WTC11 (cell line): ENCODE data around the gene PHB1. TPM values are rescaled to one million over a fixed set of nuclear protein-coding genes. Genes with fewer than 3 reads are reported as not detected.

Source experiments
- ATAC-seq: fragments of 200-7000 bp; cut with Tn5 transposase; 2 replicates; pipeline ENCODE4 v1.10.0; 2021; ENCODE audit warnings: mild to moderate bottlenecking, moderate library complexity
- CTCF ChIA-PET: fragments of 300-600 bp; sonication (Branson Sonifier 250); formaldehyde crosslinking; loops from one replicate; lab custom pipeline; 2021; ENCODE audit warnings: antibody characterized with exemption; lab: Charles Lee
- POLR2A ChIA-PET: fragments of 350-600 bp; sonication (Branson Sonifier 250); formaldehyde crosslinking; loops from one replicate; lab custom pipeline; 2021; ENCODE audit warnings: antibody characterized with exemption; lab: Charles Lee
- DNase-seq: peaks from one replicate; pipeline ENCODE4 v3.0.0; 2021; ENCODE audit warnings: low spot score
- H3K27ac Mint-ChIP-seq: 2 replicates; pipeline ENCODE4 v1.8.0; 2021; ENCODE audit warnings: mixed read lengths
- H3K27me3 Mint-ChIP-seq: 2 replicates; pipeline ENCODE4 v1.8.0; 2021; ENCODE audit warnings: low read depth, mild to moderate bottlenecking, moderate library complexity, mixed read lengths
- H3K36me3 Mint-ChIP-seq: 2 replicates; pipeline ENCODE4 v1.8.0; 2021; ENCODE audit warnings: mixed read lengths
- H3K4me1 Mint-ChIP-seq: 2 replicates; pipeline ENCODE4 v1.8.0; 2022; ENCODE audit warnings: mixed read lengths
- H3K4me3 Mint-ChIP-seq: 2 replicates; pipeline ENCODE4 v1.8.0; 2021; ENCODE audit warnings: mild to moderate bottlenecking, moderate library complexity, mixed read lengths
- H3K9me3 Mint-ChIP-seq: 2 replicates; pipeline ENCODE4 v1.8.0; 2021; ENCODE audit warnings: mixed read lengths
- CREM ChIP-seq: sonication (generic); formaldehyde crosslinking; IDR thresholded peaks from 2 replicates; pipeline ENCODE4 v1.8.1; 2022; ENCODE audit warnings: mild to moderate bottlenecking, missing genetic modification reagents, moderate library complexity
- GABPB1 ChIP-seq: sonication (generic); formaldehyde crosslinking; IDR thresholded peaks from 2 replicates; pipeline ENCODE4 v1.8.1; 2023; ENCODE audit warnings: mild to moderate bottlenecking, missing genetic modification reagents
- JAZF1 ChIP-seq: fragments of 250-450 bp; sonication (Bioruptor Pico); IDR thresholded peaks from 2 replicates; pipeline ENCODE4 v1.9.0; 2021; ENCODE audit warnings: moderate library complexity, mild to moderate bottlenecking, inconsistent platforms
- RORB ChIP-seq: fragments of 250-450 bp; sonication (Bioruptor Pico); IDR thresholded peaks from 2 replicates; pipeline ENCODE4 v1.9.0; 2021; ENCODE audit warnings: mild to moderate bottlenecking
- TEAD1 ChIP-seq: sonication (generic); formaldehyde crosslinking; IDR thresholded peaks from 2 replicates; pipeline ENCODE4 v1.8.0; 2022; ENCODE audit warnings: mild to moderate bottlenecking, missing genetic modification reagents
- ZNF138 ChIP-seq: sonication (generic); formaldehyde crosslinking; conservative IDR thresholded peaks from 2 replicates; pipeline ENCODE4 v1.8.1; 2022; ENCODE audit warnings: mild to moderate bottlenecking, moderate library complexity, missing genetic modification reagents
- ZNF317 ChIP-seq: sonication (generic); formaldehyde crosslinking; IDR thresholded peaks from 2 replicates; pipeline ENCODE4 v1.8.1; 2023; ENCODE audit warnings: low read depth, mild to moderate bottlenecking, moderate library complexity, missing genetic modification reagents, borderline replicate concordance
- total RNA-seq: library from RNA; stranded (reverse); gene quantifications from 3 replicates; pipeline ENCODE4 v1.2.3, GENCODE V29; 2021
- TF ChIP-seq, protein P1 (sequence below): sonication (generic); formaldehyde crosslinking; IDR thresholded peaks from 2 replicates; pipeline ENCODE4 v1.8.1; 2023; ENCODE audit warnings: mild to moderate bottlenecking, missing genetic modification reagents, borderline replicate concordance
- TF ChIP-seq, protein P2 (sequence below): fragments of 250-450 bp; sonication (Bioruptor Pico); conservative IDR thresholded peaks from 2 replicates; pipeline ENCODE4 v1.9.0; 2021; ENCODE audit warnings: mild to moderate bottlenecking
- TF ChIP-seq, protein P3 (sequence below): sonication (generic); formaldehyde crosslinking; IDR thresholded peaks from 2 replicates; pipeline ENCODE4 v1.8.0; 2022; ENCODE audit warnings: mild to moderate bottlenecking, missing genetic modification reagents
- TF ChIP-seq, protein P4 (sequence below): sonication (generic); formaldehyde crosslinking; IDR thresholded peaks from 2 replicates; pipeline ENCODE4 v1.8.1; 2022; ENCODE audit warnings: low read depth, missing genetic modification reagents, borderline replicate concordance
- TF ChIP-seq, protein P5 (sequence below): sonication (generic); formaldehyde crosslinking; IDR thresholded peaks from 2 replicates; pipeline ENCODE4 v1.8.1; 2022; ENCODE audit warnings: missing genetic modification reagents, borderline replicate concordance
- TF ChIP-seq, protein P6 (sequence below): sonication (generic); formaldehyde crosslinking; IDR thresholded peaks from 2 replicates; pipeline ENCODE4 v1.8.0; 2022; ENCODE audit warnings: mild to moderate bottlenecking, missing genetic modification reagents
- TF ChIP-seq, protein P7 (sequence below): sonication (generic); formaldehyde crosslinking; IDR thresholded peaks from 2 replicates; pipeline ENCODE4 v1.8.1; 2022; ENCODE audit warnings: mild to moderate bottlenecking, missing genetic modification reagents, moderate library complexity, borderline replicate concordance
- TF ChIP-seq, protein P8 (sequence below): sonication (generic); formaldehyde crosslinking; IDR thresholded peaks from 2 replicates; pipeline ENCODE4 v1.8.1; 2022; ENCODE audit warnings: mild to moderate bottlenecking, moderate library complexity, missing genetic modification reagents
- TF ChIP-seq, protein P9 (sequence below): fragments of 250-450 bp; sonication (Bioruptor Pico); IDR thresholded peaks from 2 replicates; pipeline ENCODE4 v1.8.0; 2021; ENCODE audit warnings: mild to moderate bottlenecking

Gene PHB1
- total RNA-seq, 1 experiment from 2014 or later: 375 TPM

DNA sequence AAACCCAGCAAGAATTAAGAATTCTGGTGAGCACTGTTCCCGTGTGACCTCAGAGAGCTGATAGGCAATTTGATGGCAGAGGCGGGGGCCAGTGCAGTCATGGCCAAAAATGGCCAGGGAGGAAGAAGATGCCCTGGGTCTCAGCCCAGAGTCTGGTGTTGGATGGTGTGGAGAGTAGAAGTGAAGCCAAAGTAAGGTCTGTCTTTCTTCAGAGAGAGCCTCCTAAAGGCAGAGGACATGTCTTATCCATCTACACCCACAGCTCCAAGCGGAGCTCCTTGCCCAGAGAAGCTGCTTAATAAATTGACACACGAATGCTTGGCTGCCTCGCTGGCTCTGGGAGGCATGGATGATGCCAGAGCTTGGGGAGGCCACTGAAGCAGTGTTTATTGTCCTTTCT lies 32.9 kb downstream of the PHB1 start (continued):
- TF ChIP-seq, protein P1, sequence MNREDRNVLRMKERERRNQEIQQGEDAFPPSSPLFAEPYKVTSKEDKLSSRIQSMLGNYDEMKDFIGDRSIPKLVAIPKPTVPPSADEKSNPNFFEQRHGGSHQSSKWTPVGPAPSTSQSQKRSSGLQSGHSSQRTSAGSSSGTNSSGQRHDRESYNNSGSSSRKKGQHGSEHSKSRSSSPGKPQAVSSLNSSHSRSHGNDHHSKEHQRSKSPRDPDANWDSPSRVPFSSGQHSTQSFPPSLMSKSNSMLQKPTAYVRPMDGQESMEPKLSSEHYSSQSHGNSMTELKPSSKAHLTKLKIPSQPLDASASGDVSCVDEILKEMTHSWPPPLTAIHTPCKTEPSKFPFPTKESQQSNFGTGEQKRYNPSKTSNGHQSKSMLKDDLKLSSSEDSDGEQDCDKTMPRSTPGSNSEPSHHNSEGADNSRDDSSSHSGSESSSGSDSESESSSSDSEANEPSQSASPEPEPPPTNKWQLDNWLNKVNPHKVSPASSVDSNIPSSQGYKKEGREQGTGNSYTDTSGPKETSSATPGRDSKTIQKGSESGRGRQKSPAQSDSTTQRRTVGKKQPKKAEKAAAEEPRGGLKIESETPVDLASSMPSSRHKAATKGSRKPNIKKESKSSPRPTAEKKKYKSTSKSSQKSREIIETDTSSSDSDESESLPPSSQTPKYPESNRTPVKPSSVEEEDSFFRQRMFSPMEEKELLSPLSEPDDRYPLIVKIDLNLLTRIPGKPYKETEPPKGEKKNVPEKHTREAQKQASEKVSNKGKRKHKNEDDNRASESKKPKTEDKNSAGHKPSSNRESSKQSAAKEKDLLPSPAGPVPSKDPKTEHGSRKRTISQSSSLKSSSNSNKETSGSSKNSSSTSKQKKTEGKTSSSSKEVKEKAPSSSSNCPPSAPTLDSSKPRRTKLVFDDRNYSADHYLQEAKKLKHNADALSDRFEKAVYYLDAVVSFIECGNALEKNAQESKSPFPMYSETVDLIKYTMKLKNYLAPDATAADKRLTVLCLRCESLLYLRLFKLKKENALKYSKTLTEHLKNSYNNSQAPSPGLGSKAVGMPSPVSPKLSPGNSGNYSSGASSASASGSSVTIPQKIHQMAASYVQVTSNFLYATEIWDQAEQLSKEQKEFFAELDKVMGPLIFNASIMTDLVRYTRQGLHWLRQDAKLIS (CRISPR knock-in tag): no peak
- TF ChIP-seq, protein P2, sequence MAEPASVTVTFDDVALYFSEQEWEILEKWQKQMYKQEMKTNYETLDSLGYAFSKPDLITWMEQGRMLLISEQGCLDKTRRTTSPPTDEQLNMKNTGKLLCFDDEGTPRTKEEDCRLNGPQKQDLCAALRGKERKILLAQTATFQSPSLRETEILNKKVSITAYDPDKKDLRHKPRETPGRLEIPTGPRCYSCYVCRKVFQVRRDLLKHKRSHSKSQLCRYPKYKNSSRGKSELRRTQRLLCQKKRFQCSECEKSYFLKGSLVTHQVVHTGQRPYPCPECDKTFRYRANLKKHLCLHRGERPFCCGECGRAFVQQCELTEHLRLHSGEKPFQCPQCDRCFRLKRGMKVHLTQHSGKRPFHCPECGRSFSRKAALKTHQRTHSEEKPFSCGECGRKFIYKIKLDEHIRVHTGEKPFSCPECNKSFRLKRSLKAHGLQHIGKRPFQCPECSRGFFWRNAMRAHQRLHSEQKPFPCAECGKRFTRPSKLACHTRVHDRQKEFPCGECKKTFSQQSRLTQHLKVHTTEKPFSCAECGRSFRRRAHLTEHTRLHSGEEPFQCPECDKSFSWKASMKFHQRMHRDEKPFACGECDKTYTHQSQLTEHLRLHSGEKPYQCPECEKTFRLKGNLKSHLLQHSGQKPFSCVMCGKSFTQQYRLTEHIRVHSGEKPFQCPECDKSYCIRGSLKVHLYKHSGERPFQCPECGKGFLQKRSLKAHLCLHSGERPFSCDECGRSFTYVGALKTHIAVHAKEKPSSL (CRISPR knock-in tag): no peak
- no peak for TF ChIP-seq GABPB1 (CRISPR knock-in tag)
- TF ChIP-seq, protein P3, sequence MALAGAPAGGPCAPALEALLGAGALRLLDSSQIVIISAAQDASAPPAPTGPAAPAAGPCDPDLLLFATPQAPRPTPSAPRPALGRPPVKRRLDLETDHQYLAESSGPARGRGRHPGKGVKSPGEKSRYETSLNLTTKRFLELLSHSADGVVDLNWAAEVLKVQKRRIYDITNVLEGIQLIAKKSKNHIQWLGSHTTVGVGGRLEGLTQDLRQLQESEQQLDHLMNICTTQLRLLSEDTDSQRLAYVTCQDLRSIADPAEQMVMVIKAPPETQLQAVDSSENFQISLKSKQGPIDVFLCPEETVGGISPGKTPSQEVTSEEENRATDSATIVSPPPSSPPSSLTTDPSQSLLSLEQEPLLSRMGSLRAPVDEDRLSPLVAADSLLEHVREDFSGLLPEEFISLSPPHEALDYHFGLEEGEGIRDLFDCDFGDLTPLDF (CRISPR knock-in tag): no peak
- no peak for TF ChIP-seq TEAD1 (CRISPR knock-in tag)

DNA sequence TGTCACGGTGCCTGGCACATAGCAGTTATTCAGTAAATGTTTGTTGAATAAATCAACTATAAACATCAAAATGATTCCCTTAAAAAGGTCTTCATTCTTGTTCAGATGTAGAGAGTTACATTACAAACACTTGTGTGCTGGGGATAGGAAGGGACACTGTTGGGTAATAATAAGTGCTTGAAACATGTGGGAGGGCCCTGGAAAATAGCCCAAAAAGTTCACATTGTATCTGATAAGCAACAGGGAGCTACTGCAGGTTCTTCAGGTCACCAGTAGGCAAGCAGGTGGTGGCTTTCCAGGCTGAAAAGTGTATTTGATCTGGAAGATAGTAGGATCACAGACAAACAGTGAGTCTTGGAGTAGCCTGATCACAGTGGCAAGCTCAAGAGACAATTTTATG lies 33.6 kb downstream of the PHB1 start:
- Mint-ChIP-seq H3K27me3 (peaks cover 3% of the 10 kb centered on the region; the same call in 1 of the 2 replicates), H3K27ac (no peak overlapping the region), H3K36me3 (no peaks in the 10 kb centered on the region), H3K4me3 (no peak overlapping the region), H3K9me3 (no peaks in the 10 kb centered on the region), H3K4me1 (peaks cover 11% of the 10 kb centered on the region)
- ChIA-PET POLR2A (interaction anchor here (0.6 kb wide), 1 partner anchor 47 kb away, joined by 5 read pairs; no protein-coding TSS in a partner anchor), CTCF (interaction anchor here (1.2 to 1.9 kb wide), 3 partner anchors 10 to 176 kb away, joined by 4 to 6 read pairs (median 6); no protein-coding TSS in a partner anchor)
- TF ChIP-seq CREM (CRISPR knock-in tag) (no peak), JAZF1 (no peak), ZNF138 (CRISPR knock-in tag) (no peak), ZNF317 (CRISPR knock-in tag) (no peak), RORB (CRISPR knock-in tag) (no peak)
- TF ChIP-seq, protein P4, sequence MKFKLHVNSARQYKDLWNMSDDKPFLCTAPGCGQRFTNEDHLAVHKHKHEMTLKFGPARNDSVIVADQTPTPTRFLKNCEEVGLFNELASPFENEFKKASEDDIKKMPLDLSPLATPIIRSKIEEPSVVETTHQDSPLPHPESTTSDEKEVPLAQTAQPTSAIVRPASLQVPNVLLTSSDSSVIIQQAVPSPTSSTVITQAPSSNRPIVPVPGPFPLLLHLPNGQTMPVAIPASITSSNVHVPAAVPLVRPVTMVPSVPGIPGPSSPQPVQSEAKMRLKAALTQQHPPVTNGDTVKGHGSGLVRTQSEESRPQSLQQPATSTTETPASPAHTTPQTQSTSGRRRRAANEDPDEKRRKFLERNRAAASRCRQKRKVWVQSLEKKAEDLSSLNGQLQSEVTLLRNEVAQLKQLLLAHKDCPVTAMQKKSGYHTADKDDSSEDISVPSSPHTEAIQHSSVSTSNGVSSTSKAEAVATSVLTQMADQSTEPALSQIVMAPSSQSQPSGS (CRISPR knock-in tag): no peak
- TF ChIP-seq, protein P5, sequence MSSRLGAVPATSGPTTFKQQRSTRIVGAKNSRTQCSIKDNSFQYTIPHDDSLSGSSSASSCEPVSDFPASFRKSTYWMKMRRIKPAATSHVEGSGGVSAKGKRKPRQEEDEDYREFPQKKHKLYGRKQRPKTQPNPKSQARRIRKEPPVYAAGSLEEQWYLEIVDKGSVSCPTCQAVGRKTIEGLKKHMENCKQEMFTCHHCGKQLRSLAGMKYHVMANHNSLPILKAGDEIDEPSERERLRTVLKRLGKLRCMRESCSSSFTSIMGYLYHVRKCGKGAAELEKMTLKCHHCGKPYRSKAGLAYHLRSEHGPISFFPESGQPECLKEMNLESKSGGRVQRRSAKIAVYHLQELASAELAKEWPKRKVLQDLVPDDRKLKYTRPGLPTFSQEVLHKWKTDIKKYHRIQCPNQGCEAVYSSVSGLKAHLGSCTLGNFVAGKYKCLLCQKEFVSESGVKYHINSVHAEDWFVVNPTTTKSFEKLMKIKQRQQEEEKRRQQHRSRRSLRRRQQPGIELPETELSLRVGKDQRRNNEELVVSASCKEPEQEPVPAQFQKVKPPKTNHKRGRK (CRISPR knock-in tag): no peak
- TF ChIP-seq, protein P6, sequence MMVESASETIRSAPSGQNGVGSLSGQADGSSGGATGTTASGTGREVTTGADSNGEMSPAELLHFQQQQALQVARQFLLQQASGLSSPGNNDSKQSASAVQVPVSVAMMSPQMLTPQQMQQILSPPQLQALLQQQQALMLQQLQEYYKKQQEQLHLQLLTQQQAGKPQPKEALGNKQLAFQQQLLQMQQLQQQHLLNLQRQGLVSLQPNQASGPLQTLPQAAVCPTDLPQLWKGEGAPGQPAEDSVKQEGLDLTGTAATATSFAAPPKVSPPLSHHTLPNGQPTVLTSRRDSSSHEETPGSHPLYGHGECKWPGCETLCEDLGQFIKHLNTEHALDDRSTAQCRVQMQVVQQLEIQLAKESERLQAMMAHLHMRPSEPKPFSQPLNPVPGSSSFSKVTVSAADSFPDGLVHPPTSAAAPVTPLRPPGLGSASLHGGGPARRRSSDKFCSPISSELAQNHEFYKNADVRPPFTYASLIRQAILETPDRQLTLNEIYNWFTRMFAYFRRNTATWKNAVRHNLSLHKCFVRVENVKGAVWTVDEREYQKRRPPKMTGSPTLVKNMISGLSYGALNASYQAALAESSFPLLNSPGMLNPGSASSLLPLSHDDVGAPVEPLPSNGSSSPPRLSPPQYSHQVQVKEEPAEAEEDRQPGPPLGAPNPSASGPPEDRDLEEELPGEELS (CRISPR knock-in tag): no peak
- TF ChIP-seq, protein P7, sequence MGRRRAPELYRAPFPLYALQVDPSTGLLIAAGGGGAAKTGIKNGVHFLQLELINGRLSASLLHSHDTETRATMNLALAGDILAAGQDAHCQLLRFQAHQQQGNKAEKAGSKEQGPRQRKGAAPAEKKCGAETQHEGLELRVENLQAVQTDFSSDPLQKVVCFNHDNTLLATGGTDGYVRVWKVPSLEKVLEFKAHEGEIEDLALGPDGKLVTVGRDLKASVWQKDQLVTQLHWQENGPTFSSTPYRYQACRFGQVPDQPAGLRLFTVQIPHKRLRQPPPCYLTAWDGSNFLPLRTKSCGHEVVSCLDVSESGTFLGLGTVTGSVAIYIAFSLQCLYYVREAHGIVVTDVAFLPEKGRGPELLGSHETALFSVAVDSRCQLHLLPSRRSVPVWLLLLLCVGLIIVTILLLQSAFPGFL: no peak
- TF ChIP-seq, protein P8, sequence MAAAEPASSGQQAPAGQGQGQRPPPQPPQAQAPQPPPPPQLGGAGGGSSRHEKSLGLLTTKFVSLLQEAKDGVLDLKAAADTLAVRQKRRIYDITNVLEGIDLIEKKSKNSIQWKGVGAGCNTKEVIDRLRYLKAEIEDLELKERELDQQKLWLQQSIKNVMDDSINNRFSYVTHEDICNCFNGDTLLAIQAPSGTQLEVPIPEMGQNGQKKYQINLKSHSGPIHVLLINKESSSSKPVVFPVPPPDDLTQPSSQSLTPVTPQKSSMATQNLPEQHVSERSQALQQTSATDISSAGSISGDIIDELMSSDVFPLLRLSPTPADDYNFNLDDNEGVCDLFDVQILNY (CRISPR knock-in tag): no peak
- TF ChIP-seq, protein P9, sequence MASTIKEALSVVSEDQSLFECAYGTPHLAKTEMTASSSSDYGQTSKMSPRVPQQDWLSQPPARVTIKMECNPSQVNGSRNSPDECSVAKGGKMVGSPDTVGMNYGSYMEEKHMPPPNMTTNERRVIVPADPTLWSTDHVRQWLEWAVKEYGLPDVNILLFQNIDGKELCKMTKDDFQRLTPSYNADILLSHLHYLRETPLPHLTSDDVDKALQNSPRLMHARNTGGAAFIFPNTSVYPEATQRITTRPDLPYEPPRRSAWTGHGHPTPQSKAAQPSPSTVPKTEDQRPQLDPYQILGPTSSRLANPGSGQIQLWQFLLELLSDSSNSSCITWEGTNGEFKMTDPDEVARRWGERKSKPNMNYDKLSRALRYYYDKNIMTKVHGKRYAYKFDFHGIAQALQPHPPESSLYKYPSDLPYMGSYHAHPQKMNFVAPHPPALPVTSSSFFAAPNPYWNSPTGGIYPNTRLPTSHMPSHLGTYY (CRISPR knock-in tag): no peak
- no peak for DNase-seq
- no peak for ATAC-seq
